Stimulated activated naive B cell treated with anti-CD40 and anti-IgM and Interleukin-4, amounts not matched to agents 10 μg/mL and 1 μg/mL and 100 μg/mL, for 72 hours (primary cell): ENCODE data around the gene ADAMTS18.
"Not testable (repeated sequence)": the region's sequence is repeated elsewhere in the genome, so short reads cannot be mapped to it uniquely, and the experiment has no call there.

Experiments
- ATAC-seq, 2 donors: fragments of 150-1000 bp; cut with Tn5 transposase; replicated peaks; 2 replicates each; pipeline ENCODE4 v1.10.0; 2021; ENCODE audit warnings: moderate library complexity in 1 of 2
- DNase-seq: peaks from one replicate; pipeline ENCODE4 v3.0.0; 2021
- H3K27ac Mint-ChIP-seq: one replicate; pipeline ENCODE4 v1.8.0; 2022; ENCODE audit warnings: mild to moderate bottlenecking, mixed read lengths
- H3K27me3 Mint-ChIP-seq, 2 donors: one replicate each; pipeline ENCODE4 v1.8.0; 2022; ENCODE audit warnings: mixed read lengths in 2 of 2
- H3K36me3 Mint-ChIP-seq, 2 donors: one replicate each; pipeline ENCODE4 v1.8.0; 2022; ENCODE audit warnings: mixed read lengths in 2 of 2, mild to moderate bottlenecking in 1 of 2
- H3K4me1 Mint-ChIP-seq, 2 donors: one replicate each; pipeline ENCODE4 v1.8.0; 2022; ENCODE audit warnings: mixed read lengths in 2 of 2, mild to moderate bottlenecking in 1 of 2
- H3K4me3 Mint-ChIP-seq, 2 donors: one replicate each; pipeline ENCODE4 v1.8.0; 2022; ENCODE audit warnings: mild to moderate bottlenecking in 2 of 2, mixed read lengths in 2 of 2, moderate library complexity in 1 of 2
- H3K9me3 Mint-ChIP-seq, 2 donors: one replicate each; pipeline ENCODE4 v1.8.0; 2022; ENCODE audit warnings: mixed read lengths in 2 of 2, mild to moderate bottlenecking in 1 of 2

Gene ADAMTS18, protein sequence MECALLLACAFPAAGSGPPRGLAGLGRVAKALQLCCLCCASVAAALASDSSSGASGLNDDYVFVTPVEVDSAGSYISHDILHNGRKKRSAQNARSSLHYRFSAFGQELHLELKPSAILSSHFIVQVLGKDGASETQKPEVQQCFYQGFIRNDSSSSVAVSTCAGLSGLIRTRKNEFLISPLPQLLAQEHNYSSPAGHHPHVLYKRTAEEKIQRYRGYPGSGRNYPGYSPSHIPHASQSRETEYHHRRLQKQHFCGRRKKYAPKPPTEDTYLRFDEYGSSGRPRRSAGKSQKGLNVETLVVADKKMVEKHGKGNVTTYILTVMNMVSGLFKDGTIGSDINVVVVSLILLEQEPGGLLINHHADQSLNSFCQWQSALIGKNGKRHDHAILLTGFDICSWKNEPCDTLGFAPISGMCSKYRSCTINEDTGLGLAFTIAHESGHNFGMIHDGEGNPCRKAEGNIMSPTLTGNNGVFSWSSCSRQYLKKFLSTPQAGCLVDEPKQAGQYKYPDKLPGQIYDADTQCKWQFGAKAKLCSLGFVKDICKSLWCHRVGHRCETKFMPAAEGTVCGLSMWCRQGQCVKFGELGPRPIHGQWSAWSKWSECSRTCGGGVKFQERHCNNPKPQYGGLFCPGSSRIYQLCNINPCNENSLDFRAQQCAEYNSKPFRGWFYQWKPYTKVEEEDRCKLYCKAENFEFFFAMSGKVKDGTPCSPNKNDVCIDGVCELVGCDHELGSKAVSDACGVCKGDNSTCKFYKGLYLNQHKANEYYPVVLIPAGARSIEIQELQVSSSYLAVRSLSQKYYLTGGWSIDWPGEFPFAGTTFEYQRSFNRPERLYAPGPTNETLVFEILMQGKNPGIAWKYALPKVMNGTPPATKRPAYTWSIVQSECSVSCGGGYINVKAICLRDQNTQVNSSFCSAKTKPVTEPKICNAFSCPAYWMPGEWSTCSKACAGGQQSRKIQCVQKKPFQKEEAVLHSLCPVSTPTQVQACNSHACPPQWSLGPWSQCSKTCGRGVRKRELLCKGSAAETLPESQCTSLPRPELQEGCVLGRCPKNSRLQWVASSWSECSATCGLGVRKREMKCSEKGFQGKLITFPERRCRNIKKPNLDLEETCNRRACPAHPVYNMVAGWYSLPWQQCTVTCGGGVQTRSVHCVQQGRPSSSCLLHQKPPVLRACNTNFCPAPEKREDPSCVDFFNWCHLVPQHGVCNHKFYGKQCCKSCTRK (N-terminal part only)

DNA sequence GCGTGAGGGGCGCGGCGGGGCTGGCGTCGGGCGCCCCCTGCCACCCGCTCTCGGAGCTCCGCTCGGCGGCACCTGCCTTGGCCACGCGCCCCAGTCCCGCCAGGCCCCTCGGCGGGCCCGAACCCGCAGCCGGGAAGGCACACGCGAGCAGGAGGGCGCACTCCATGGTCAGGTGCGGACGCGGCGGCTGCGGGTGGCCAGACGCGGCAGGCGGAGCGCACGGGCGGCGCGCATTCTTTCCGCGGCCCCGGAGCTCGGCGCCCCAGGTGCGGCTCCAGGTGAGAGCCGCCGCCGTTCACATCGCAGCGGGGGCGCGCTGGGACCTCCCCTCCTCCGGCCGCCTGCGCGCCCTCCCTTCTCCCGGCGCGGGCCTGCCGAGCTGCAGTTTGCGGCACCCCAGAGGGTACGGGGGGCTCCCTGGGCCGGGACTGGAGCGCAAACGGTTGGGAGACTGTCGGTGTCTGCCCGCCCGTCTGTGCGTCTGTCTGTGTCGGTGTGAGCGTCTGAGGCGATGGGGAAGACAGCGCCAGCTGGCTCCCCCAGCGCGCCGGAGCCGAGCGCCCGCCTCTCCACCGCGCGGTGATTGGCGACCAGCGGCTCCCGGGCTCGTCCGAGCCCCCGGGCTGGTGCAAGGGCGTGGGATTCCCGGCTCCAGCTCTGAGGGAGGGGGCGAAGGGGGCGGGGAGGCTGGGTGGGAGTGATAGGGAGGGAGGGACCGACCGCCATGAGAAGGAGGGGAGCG is at the start of gene ADAMTS18:
ADAMTS18 (minus strand) TSS at position 505 of the 742 bp plus-strand sequence; CDS start at position 166, 339 bp downstream.
- Mint-ChIP-seq H3K27ac (no peak within 1 kb of the TSS), H3K9me3 (no peaks in the 10 kb centered on the region), H3K27me3 (peaks cover 47 to 50% of the 10 kb centered on the region in 2 donors), H3K4me3 (no peak within 1 kb of the TSS), H3K36me3 (no peaks in the 10 kb centered on the region), H3K4me1 (no peaks in the 10 kb centered on the region)
- ATAC-seq (no peak), DNase-seq (no peak)

DNA sequence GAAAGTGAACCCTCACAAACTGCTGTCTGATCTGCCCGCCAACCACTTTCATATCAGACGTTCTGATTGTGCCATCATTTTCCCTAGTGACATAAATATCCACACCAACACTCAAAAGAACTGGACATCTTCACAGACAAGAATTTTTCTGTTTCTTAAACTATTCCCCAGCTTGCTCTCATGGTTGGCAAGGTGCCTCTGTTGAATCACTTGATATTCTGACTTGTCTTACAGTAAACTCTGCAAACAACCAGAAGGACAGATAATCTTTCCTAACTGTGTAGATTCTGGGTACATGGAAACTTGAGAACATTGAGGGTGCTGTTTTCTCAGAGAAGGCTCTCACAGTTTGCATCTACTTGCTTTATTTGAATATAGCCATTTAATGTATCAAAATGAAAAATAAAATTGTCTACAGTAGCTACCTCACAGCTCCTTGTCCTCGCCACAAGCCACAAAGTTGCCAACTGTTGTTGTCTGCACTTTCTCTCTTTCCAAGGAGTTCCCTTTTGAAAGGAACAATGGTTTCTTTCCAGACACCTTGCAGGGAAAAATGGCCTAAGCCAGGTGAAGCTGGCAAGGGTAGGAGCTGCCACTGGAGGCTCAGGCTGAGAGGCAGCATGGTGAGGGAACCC is 46.0 kb upstream of the ADAMTS18 start:
- Mint-ChIP-seq H3K9me3 (peaks cover 5% of the 10 kb centered on the region in 2 donors), H3K4me3 (no peak overlapping the region), H3K27ac (no peak overlapping the region), H3K4me1 (no peaks in the 10 kb centered on the region), H3K27me3 (peaks cover 6 to 22% of the 10 kb centered on the region in 2 donors), H3K36me3 (peaks cover 0 to 2% of the 10 kb centered on the region in 2 donors)
- DNase-seq: no peak
- no peak for ATAC-seq

DNA sequence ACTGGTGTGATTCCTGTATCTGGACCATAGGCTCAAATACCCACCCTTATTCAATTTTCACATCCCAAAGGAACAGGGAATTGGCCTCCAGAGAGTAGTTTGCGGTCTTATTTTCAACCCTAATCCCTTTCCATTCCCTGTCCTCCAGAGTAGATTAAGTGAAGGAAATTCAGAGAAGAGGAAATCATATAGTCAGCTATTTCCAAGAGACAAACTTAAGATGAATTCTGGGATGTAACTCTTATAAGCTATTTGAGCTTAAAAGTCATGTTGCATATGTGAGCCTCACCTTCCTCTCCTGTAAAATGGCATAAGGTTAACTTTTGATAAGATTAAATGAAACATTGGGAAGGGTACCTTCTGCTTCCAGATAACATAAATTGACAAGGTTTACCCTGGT is 37.4 kb upstream of the ADAMTS18 start:
- Mint-ChIP-seq H3K27ac (no peak overlapping the region), H3K4me3 (no peak overlapping the region), H3K9me3 (no peaks in the 10 kb centered on the region), H3K36me3 (no peaks in the 10 kb centered on the region), H3K27me3 (peaks cover 12 to 34% of the 10 kb centered on the region in 2 donors), H3K4me1 (no peaks in the 10 kb centered on the region)
- ATAC-seq (no peak), DNase-seq (no peak)

DNA sequence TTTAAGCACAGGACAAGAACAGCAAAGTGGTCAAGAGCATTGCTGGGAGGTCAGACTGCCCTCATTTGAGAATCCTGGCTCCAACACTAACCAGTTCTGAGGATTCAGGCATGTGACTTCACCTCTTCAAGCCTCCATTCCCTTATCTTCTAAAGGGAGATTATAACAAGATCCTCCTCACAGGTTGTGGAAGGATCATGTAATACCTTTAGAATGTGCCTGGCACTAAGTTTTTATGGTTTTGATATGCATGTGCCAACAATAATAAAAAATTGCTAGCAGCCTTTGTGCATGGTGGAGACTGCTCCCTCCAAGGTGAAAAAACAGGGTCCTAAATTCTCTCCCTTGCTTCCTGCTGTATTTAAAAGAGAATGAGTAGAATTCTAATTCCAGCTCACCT is 36.0 kb upstream of the ADAMTS18 start:
- ATAC-seq: no peak
- no peak for DNase-seq
- Mint-ChIP-seq H3K4me3 (no peak overlapping the region), H3K4me1 (no peaks in the 10 kb centered on the region), H3K9me3 (no peaks in the 10 kb centered on the region), H3K36me3 (no peaks in the 10 kb centered on the region), H3K27ac (no peak overlapping the region), H3K27me3 (peaks cover 12 to 35% of the 10 kb centered on the region in 2 donors)

GRCh38 chr16:77469634-77470033 is 34.8 kb upstream of the ADAMTS18 start:
- no peaks in the 10 kb centered on the region for H3K9me3 Mint-ChIP-seq
- no peak for DNase-seq
- peaks cover 12 to 37% of the 10 kb centered on the region in 2 donors for H3K27me3 Mint-ChIP-seq
- H3K4me3 Mint-ChIP-seq: no peak overlapping the region
- no peaks in the 10 kb centered on the region for H3K36me3 Mint-ChIP-seq
- H3K4me1 Mint-ChIP-seq: no peaks in the 10 kb centered on the region
- ATAC-seq: no peak
- H3K27ac Mint-ChIP-seq: no peak overlapping the region

DNA sequence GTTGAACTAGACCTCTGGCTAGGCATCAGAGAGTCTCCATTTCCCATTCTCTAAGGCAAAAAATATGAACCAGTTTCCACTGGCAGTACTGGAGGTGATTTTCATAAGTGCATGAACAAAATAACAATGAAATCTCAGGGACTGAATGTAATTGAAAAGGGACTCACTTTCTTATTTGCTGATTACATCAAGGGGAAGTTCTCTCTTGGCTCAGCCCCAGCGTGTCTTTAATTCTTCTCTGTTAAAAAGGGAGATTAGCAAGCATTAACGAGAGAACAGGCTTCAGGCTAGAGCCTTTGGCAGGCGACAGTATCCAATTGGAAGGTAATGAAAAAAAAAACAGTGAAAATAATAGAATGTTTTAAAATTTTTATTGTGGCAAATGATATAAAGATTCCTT is 34.0 kb upstream of the ADAMTS18 start:
- no peak for ATAC-seq
- H3K4me3 Mint-ChIP-seq: no peak overlapping the region
- no peaks in the 10 kb centered on the region for H3K9me3 Mint-ChIP-seq
- no peaks in the 10 kb centered on the region for H3K4me1 Mint-ChIP-seq
- no peak for DNase-seq
- H3K27me3 Mint-ChIP-seq: peaks cover 12 to 31% of the 10 kb centered on the region in 2 donors
- no peaks in the 10 kb centered on the region for H3K36me3 Mint-ChIP-seq
- no peak overlapping the region for H3K27ac Mint-ChIP-seq

GRCh38 chr16:77467821-77468335 is 33.0 kb upstream of the ADAMTS18 start:
- peaks cover 8 to 21% of the 10 kb centered on the region in 2 donors for H3K27me3 Mint-ChIP-seq
- no peak overlapping the region for H3K4me3 Mint-ChIP-seq
- ATAC-seq (no peak), DNase-seq (no peak)
- H3K9me3 Mint-ChIP-seq: no peaks in the 10 kb centered on the region
- no peaks in the 10 kb centered on the region for H3K4me1 Mint-ChIP-seq
- no peak overlapping the region for H3K27ac Mint-ChIP-seq
- no peaks in the 10 kb centered on the region for H3K36me3 Mint-ChIP-seq

- H3K4me1 Mint-ChIP-seq, H3K36me3 Mint-ChIP-seq, H3K27me3 Mint-ChIP-seq, DNase-seq, ATAC-seq, H3K27ac Mint-ChIP-seq, H3K9me3 Mint-ChIP-seq, H3K4me3 Mint-ChIP-seq: not testable (repeated sequence)
Measured at GRCh38 chr16:77463659-77464058, 28.8 kb upstream of the ADAMTS18 start.

- Mint-ChIP-seq H3K27me3 (peaks cover 0 to 6% of the 10 kb centered on the region in 2 donors), H3K27ac (no peak overlapping the region), H3K9me3 (no peaks in the 10 kb centered on the region), H3K4me3 (no peak overlapping the region), H3K4me1 (no peaks in the 10 kb centered on the region), H3K36me3 (no peaks in the 10 kb centered on the region)
- DNase-seq (no peak), ATAC-seq (no peak)
Measured at GRCh38 chr16:77462894-77463293, 28.1 kb upstream of the ADAMTS18 start.

GRCh38 chr16:77459534-77460254 is 24.9 kb upstream of the ADAMTS18 start:
- Mint-ChIP-seq H3K27me3 (peaks cover 5 to 6% of the 10 kb centered on the region in 2 donors), H3K36me3 (no peaks in the 10 kb centered on the region), H3K9me3 (no peaks in the 10 kb centered on the region), H3K4me3 (no peak overlapping the region), H3K27ac (no peak overlapping the region), H3K4me1 (no peaks in the 10 kb centered on the region)
- ATAC-seq (no peak), DNase-seq (no peak)

GRCh38 chr16:77457046-77457445 is 22.2 kb upstream of the ADAMTS18 start:
- Mint-ChIP-seq H3K27me3 (peaks cover 5 to 6% of the 10 kb centered on the region in 2 donors), H3K36me3 (no peaks in the 10 kb centered on the region), H3K9me3 (no peaks in the 10 kb centered on the region), H3K4me1 (no peaks in the 10 kb centered on the region), H3K27ac (no peak overlapping the region), H3K4me3 (no peak overlapping the region)
- ATAC-seq: no peak
- DNase-seq: no peak

DNA sequence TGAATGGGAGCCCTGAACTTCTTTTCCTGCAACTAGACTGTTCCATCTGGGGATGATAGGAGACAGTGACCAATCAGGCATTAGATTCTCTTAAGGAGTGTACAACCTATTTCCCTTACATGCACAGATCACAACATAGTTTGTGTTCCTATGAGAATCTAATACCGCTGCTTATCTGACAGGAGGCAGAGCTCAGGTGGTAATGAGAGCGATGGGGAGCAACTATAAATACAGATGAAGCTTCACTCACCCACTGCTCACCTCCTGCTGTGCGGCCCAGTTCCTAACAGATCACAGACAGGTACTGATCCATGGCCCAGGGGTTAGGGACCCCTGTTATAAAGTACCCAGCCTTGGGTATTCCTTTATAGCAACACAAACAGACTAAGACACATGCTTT is 17.4 kb upstream of the ADAMTS18 start:
- DNase-seq (no peak), ATAC-seq (no peak)
- Mint-ChIP-seq H3K36me3 (no peaks in the 10 kb centered on the region), H3K27me3 (peaks cover 9 to 14% of the 10 kb centered on the region in 2 donors), H3K4me3 (no peak overlapping the region), H3K4me1 (no peaks in the 10 kb centered on the region), H3K9me3 (no peaks in the 10 kb centered on the region), H3K27ac (no peak overlapping the region)
